Measurements from ENCODE around the gene SLC6A1.

SLC6A1 gene

GRCh38 chr3:11006986-11007933 lies 14.7 kb downstream of the SLC6A1 start:
- in situ Hi-C loops (cut with MboI; ENCODE audit: low pct_unique_long_range_greater_than_20kb, low sequenced_read_pairs): no loop called here
- DNase-seq: no peak

DNA sequence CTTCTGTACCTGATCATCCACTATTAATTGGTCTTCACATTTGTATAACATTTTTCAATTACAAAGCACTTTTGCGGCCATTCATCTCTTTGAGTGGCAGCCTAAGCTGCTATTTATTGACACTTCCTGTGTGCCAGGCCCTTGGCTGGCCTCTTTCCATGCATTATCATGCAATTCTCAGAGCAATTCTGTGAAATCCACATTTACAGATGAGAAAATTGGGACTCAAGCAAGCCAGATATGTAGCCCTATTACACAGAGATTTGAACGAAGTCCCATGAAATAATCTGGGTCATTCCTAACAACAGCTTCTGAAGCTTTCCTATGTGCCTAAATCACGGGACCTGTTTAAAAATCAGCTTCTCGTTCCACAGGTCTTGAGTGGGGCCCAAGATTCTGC lies 17.4 kb downstream of the SLC6A1 start:
- DNase-seq: no peak
- in situ Hi-C loops (cut with MboI; ENCODE audit: low pct_unique_long_range_greater_than_20kb, low sequenced_read_pairs): no loop called here

- DNase-seq: no peak
- in situ Hi-C loops (cut with MboI; ENCODE audit: low pct_unique_long_range_greater_than_20kb, low sequenced_read_pairs): no loop called here
Measured at GRCh38 chr3:11010426-11011165, 18.0 kb downstream of the SLC6A1 start.

DNA sequence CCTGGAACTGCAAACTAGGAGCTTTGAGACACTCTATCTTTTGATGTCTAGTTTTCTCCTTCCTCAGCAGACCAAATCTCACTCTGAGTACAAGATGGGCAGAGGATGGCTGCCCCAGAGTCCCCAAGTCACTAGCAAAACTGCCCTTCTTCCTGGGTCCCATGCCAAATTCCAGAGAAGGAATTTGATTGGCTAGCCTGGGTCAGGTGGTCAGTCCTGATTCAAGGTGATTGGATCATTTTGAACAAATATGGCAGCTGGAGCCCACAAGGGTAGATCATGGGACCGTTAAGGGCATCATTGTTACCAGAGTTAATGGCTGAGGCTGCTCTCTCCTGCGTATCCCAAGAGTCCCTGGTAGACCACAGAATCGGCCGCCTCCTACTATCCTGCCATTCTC lies 21.7 kb downstream of the SLC6A1 start:
- in situ Hi-C loops (cut with MboI; ENCODE audit: low pct_unique_long_range_greater_than_20kb, low sequenced_read_pairs): no loop called here
- DNase-seq: no peak

- in situ Hi-C loops (cut with MboI; ENCODE audit: low pct_unique_long_range_greater_than_20kb, low sequenced_read_pairs): no loop called here
- DNase-seq: no peak
Measured at GRCh38 chr3:11014752-11015151, 22.2 kb downstream of the SLC6A1 start.

DNA sequence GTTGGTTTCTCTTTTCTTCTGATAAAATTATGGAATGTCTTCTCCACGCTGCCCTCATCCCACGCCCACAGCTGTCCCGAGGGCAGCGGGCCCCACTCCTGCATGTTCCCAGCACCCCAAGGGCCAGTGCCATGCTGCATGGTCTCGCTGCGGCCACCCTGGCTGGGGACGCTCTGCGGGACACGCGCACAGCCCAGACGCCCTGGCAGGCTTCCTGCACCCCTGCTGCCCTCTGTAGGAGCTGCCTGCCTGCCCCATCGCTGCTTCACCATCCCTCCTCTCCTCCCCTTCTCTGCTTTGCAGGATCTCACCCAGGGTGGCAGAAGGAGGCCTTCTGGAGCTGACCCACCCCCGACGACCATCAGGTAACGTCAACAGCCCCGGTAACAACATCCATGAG lies 22.8 kb downstream of the SLC6A1 start:
- in situ Hi-C loops (cut with MboI; ENCODE audit: low pct_unique_long_range_greater_than_20kb, low sequenced_read_pairs): no loop called here
- DNase-seq: no peak

DNA sequence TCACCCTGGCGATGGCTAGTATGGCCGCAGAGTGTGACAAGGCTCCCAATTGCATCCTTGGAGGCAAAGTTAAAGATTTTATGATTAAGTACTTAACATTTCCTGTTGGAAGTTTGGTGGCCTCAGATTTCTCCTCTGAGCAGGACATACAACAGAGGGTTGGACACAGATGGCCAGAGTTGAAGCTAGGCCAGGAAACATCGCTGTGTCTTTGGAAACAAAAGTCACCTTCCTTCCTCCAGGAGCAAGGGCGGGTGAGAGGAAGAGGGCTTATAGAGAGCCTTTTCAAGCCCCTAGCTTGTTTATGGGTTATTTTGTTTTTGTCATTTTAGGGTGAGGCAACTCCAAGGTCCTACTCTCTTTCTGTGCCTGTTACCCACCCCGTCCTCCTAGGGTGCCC lies 24.2 kb downstream of the SLC6A1 start:
- in situ Hi-C loops (cut with MboI; ENCODE audit: low pct_unique_long_range_greater_than_20kb, low sequenced_read_pairs): no loop called here
- DNase-seq: no peak

DNA sequence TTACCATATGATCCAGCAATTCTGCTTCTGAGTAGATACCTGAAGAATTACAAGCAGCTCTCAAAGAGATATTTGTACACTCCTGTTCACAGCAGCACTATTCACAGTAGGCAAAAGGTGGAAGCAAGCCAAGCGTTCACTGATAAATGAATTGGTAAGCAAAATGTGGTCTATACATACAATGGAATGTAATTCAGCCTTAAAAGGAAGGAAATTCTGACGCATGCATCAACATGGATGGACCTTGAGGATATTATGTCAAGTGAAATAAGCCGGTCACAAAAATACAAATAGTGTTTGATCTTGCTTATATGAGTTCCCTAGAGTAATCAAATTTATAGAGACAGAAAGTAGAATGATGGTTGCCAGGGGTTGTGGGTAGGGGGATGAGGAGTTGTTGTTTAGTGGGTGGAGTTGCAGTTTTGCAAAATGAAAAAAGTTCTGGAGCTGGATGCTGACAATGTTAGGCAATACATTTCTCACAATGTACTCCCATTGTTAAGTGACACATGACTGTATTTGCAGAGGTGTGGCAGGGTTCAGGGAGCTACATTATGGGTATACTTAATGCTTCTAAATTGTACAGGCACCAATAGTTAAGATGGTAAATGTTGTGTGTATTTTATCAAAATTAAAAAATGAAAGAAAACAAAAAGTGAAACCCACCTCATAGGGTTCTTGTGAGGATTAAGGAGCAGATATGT lies 26.7 kb downstream of the SLC6A1 start:
- no peak for DNase-seq
- in situ Hi-C loops (cut with MboI; ENCODE audit: low pct_unique_long_range_greater_than_20kb, low sequenced_read_pairs): no loop called here

- no peak for DNase-seq
- in situ Hi-C loops (cut with MboI; ENCODE audit: low pct_unique_long_range_greater_than_20kb, low sequenced_read_pairs): no loop called here
Measured at GRCh38 chr3:11020764-11021163, 28.2 kb downstream of the SLC6A1 start.

DNA sequence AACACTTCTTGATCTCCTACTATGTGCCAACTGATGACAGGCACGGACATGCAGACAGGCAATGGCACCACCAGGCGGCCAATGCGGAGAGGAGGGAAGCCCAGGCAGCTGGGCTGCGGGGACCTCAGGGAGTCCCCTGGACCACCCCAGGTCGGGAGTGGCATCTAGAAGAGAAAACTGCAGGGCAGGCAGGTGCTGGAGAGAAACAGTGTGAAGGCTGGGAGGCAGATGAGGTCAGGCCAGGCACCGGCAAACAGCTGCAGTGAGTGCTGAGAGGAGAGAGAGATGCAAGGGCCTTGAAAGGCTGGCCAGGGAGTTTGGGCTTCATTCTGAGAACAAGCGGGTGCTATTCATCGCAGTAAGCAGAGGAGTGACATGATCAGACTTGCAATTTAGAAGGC lies 29.1 kb downstream of the SLC6A1 start:
- in situ Hi-C loops (cut with MboI; ENCODE audit: low pct_unique_long_range_greater_than_20kb, low sequenced_read_pairs): no loop called here
- no peak for DNase-seq

- in situ Hi-C loops (cut with MboI; ENCODE audit: low pct_unique_long_range_greater_than_20kb, low sequenced_read_pairs): no loop called here
Measured at GRCh38 chr3:11022115-11022514, 29.6 kb downstream of the SLC6A1 start.

DNA sequence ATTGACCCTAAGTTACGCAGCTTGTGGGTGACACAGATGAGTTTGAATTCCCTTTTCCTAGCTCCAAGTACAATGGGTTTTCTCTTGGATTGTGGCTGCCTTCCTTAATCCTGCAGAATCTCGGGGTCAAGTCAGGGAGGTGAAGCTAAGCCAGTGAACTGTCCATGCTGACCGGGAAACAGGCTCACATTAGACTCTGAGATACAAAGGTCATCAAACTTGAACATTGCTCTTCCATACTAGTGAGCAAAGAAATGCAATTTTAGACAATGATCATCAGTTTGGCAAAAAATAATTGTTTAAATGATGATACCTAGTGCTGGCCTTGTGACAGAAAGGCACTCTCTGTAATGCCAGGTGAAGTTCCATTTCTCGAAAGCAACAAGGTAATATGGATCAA lies 31.6 kb downstream of the SLC6A1 start:
- in situ Hi-C loops (cut with MboI; ENCODE audit: low pct_unique_long_range_greater_than_20kb, low sequenced_read_pairs): no loop called here

More at GRCh38 chr3:11022115-11022514, 29.6 kb downstream of the SLC6A1 start:
- DNase-seq: no peak

GRCh38 chr3:11029948-11030347 lies 37.4 kb downstream of the SLC6A1 start:
- no peak for DNase-seq
- in situ Hi-C loops (cut with MboI; ENCODE audit: low pct_unique_long_range_greater_than_20kb, low sequenced_read_pairs): no loop called here

More for the DNA sequence above, 31.6 kb downstream of the SLC6A1 start:
- DNase-seq: no peak

DNA sequence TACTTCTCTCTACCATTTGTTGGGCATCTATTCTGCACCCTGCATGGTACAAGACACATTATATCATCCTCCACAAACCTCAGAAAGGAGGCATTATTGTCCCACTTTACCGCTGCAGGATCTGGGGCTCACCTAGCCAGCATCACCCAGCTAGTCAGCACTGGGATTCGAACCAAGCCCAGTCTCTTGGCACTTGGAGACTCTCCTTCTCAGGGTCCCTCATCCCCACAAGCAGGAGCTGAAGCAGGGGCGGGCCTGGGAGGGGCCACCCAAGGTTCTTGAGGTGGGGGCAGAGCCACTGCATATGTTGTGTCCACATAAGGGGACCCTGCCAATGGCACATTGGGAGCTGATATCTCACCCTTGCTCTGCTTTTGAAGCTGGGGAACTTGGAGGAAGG lies 41.3 kb downstream of the SLC6A1 start:
- no peak for DNase-seq
- in situ Hi-C loops (cut with MboI; ENCODE audit: low pct_unique_long_range_greater_than_20kb, low sequenced_read_pairs): no loop called here

DNA sequence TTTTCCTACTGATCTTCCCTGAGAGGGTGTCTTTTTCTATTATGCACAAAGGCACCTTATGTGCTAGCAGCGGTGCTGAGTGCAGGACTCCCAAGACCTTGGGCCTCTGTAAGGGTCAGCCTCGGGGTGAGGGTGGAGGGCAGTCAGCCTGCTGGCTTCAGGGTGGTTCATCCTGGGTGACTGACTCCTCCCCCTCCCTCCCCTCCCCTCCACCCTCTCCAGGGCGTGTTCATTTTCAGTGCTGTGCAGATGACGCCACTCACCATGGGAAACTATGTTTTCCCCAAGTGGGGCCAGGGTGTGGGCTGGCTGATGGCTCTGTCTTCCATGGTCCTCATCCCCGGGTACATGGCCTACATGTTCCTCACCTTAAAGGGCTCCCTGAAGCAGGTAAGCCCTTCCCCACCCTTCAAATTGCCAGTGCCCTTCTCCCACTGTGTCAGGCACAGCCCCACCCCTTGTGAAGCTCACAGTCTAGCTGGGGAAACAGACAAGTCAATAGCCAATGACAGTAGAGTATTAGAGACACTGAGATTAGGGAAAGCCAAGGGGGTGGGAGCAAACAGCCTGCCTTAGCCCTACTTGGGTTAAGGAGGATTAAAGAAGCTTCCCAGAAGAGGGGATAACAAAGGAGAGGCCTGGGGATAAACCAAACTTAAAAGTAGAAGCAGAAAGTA lies 41.9 kb downstream of the SLC6A1 start:
- no peak for DNase-seq
- in situ Hi-C loops (cut with MboI; ENCODE audit: low pct_unique_long_range_greater_than_20kb, low sequenced_read_pairs): no loop called here

DNA sequence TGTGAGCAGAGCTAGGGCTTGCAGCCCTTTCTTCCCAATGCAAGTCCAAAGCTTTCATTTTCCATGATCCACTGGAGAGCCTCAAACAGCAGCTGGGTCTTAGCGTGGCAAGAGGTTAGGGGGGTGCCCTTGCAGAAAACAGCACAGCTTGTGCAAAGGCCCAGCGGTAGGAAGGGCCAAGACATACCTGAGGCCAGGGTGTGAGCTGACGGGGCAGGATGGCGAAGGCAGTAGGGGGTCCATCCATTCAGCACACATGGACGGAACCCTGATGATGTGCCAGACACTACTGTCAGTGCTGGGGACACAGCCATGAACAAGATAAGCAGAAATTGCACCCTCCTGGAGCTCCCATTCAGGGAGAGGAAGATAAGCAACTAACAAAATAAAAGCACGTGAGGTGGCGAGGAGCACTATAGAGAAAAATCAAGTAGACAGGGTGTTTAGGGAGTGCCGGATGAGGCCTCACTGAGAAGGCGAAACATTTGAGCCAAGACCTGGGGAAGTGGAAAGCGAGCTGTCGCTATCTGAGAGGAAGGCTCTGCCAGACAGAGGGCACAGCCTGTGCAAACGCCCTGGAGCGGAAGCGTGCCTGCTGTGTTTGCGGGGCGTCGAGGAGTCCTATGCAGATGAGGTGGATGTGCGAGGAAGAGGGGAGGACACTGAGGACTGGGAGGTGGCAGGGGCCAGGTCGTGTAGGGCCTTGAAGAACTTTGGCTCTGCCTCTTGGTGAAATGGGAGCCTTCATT lies 43.4 kb downstream of the SLC6A1 start:
- no peak for DNase-seq
- in situ Hi-C loops (cut with MboI; ENCODE audit: low pct_unique_long_range_greater_than_20kb, low sequenced_read_pairs): no loop called here

DNA sequence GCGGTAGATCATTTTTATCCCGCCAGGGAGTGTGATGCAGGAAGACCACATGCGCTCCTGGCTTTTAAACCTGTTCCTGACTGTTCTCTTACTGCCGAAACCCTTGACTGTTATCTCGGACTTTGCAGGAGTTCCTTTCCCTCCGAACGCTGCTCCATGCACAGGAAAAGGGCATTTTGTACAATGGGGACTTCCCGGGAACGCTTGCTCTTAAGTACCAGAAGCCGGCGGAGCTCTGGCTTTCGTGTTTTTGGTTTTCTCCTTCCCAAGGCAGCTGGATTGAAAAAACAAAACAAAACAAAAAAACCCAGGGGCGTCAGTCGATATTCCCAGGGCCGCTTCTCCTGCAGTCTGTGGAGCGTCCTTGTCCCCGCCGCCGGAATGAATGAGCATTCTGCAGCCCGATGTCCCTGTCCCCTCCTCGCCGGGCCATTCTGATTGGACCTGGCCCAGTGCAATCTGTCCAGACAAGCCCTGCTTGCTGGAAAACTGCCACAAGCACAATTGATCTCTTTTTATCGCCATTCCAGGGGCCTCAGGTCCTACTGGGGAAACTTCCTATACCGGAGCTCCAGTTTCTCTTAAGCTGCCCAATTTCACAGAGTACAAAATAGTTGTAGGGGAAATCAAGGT lies 44.8 kb downstream of the SLC6A1 start:
- in situ Hi-C loops (cut with MboI; ENCODE audit: low pct_unique_long_range_greater_than_20kb, low sequenced_read_pairs): no loop called here

DNA sequence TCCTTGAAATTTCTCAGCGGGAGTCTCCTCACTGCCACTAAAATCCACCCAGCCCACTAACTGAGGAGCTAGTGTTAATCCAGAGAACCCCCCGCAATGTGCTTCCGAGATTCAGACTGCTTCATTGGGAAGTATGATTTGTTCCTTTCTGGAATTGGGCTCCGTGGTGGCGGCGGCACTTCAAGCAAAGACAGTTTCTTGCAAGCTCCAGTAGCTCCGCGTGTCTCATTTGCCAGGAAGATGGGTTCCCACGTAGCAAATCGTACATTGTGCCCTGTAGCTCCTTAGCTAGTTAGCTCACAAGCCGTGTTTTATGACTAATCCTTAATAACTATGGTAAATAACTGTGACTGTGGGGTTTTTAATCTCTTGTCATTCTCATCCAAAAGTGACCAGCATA lies 45.4 kb downstream of the SLC6A1 start:
- in situ Hi-C loops (cut with MboI; ENCODE audit: low pct_unique_long_range_greater_than_20kb, low sequenced_read_pairs): no loop called here
- no peak for DNase-seq

More for the DNA sequence above, 44.8 kb downstream of the SLC6A1 start:
- no peak for DNase-seq

Data from KBM-7 (cell line).